Kidney (tissue), 14 donors: ENCODE data around the gene LRRC51. TPM values are rescaled to one million over a fixed set of nuclear protein-coding genes. Genes with fewer than 3 reads are reported as not detected.

ENCODE experiments used
- DNase-seq, 5 donors: peaks; one replicate each; pipeline ENCODE4 v3.0.0-alpha.2; 2013 to 2020
- FAIRE-seq: peaks from 2 replicates; lab custom pipeline; 2012; peaks lifted over from hg19 to GRCh38; lab: Jason Lieb, UNC
- H3K27ac ChIP-seq, 2 donors: one replicate each; pipeline ENCODE4 v1.7.0; 2013; ENCODE audit warnings: low read depth in 2 of 2, low read length in 2 of 2, inconsistent platforms in 1 of 2
- H3K27me3 ChIP-seq: one replicate; pipeline ENCODE4 v1.7.1; 2013; ENCODE audit warnings: low read length, inconsistent platforms; ENCODE audit not compliant: control insufficient read depth, insufficient read depth
- H3K36me3 ChIP-seq, 3 donors: one replicate each; pipeline versions ENCODE4 v1.7.0 to v1.7.1; 2013; ENCODE audit warnings: low read length in 3 of 3, control low read depth in 1 of 3, inconsistent platforms in 1 of 3; ENCODE audit not compliant: insufficient read depth in 3 of 3, control insufficient read depth in 2 of 3
- H3K4me1 ChIP-seq, 3 donors: one replicate each; pipeline versions ENCODE4 v1.7.0 to v1.7.1; 2013; ENCODE audit warnings: low read length in 3 of 3, inconsistent platforms in 1 of 3, low read depth in 1 of 3; ENCODE audit not compliant: control insufficient read depth in 2 of 3, insufficient read depth in 2 of 3
- H3K4me3 ChIP-seq, 3 donors: one replicate each; pipeline versions ENCODE4 v1.7.0 to v1.8.1; 2013; ENCODE audit warnings: low read length in 3 of 3, control low read depth in 1 of 3, inconsistent platforms in 1 of 3
- H3K9ac ChIP-seq, 3 donors: one replicate each; pipeline versions ENCODE4 v1.7.0 to v1.7.1; 2013; ENCODE audit warnings: low read length in 3 of 3, control low read depth in 1 of 3, inconsistent platforms in 1 of 3
- H3K9me3 ChIP-seq, 3 donors: one replicate each; pipeline versions ENCODE4 v1.7.0 to v1.7.1; 2013; ENCODE audit warnings: low read length in 3 of 3, control low read depth in 1 of 3, inconsistent platforms in 1 of 3; ENCODE audit not compliant: control insufficient read depth in 2 of 3, insufficient read depth in 1 of 3
- intact Hi-C: fragments of 100-400 bp; cut with DNase I; formaldehyde crosslinking; loops from one replicate; pipeline ENCODE4 v1.11.1; 2022
- polyA plus RNA-seq: library from polyadenylated mRNA; stranded (reverse); fragments of 350-450 nt; fragmentation: Illumina TruSeq; extraction: RNeasy Lipid Tissue Mini Kit (QIAGEN cat#74804); gene quantifications from one replicate; pipeline ENCODE4 v1.2.3, GENCODE V29; 2014; ENCODE audit warnings: low read depth, low replicate concordance; ENCODE audit not compliant: insufficient read depth
- total RNA-seq: library from RNA; stranded (reverse); fragmentation: NEBNext Ultra II Directional; extraction: Animal tissue kit (Norgen Biotek cat#: 25700); gene quantifications from one replicate; pipeline ENCODE4 v1.2.1, GENCODE V29; 2021
- TF ChIP-seq, protein P1 (sequence below): IDR thresholded peaks from 3 replicates; pipeline ENCODE4 v1.5.1; 2012; ENCODE audit warnings: mild to moderate bottlenecking, moderate library complexity, borderline replicate concordance; ENCODE audit not compliant: insufficient read depth; ENCODE audit errors: extremely low read depth
- donor health status: control.
- donor health status: control.
- donor health status: control.
- donor health status: control.
- donor health status: control.
- donor health status: DM: yes; HTN: yes; CAD: no.
- donor health status: Normal renal cell carcinoma (clear cell type).

LRRC51 gene
- total and polyA plus RNA-seq, 2 donors from 2014 or later, result 23.3 to 28.9 TPM

DNA sequence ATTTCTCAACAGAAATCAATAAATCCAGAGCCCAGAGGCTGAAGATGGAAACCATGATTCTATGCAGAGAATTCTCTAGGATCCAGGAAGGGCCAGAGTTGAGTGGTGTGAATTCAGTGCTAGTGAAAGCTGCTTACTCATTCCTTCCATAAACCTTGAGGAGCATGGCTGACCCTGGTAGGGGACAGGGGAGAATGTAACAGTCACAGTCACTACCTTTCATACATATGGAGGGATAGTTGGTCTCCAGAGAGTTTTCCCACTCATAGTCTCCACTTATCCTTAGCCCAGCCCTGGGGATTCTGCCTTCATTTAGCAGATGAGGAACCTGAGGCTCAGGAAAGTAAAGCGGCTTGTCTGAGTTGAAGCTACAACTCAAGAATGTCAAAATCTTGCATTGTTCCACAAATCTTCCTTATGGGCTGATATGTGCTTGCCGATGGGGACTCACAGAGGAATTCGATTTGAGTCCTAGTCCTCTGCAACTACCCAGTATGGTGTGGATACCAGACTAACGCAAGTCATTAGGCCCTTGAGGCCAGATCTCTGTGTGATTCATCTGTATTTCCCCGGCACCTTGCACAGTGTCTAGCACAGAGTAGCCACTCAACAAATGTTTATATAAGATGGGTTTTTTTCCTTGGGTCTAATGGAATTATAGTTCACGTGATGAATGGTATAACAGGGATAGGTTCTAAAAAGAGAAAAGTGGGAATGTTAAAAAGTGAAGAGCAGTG, 35.5 kb downstream of the LRRC51 start:
- TF ChIP-seq, protein P1, sequence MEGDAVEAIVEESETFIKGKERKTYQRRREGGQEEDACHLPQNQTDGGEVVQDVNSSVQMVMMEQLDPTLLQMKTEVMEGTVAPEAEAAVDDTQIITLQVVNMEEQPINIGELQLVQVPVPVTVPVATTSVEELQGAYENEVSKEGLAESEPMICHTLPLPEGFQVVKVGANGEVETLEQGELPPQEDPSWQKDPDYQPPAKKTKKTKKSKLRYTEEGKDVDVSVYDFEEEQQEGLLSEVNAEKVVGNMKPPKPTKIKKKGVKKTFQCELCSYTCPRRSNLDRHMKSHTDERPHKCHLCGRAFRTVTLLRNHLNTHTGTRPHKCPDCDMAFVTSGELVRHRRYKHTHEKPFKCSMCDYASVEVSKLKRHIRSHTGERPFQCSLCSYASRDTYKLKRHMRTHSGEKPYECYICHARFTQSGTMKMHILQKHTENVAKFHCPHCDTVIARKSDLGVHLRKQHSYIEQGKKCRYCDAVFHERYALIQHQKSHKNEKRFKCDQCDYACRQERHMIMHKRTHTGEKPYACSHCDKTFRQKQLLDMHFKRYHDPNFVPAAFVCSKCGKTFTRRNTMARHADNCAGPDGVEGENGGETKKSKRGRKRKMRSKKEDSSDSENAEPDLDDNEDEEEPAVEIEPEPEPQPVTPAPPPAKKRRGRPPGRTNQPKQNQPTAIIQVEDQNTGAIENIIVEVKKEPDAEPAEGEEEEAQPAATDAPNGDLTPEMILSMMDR, result no peak
- Histone ChIP-seq H3K9ac (no peak overlapping the region), H3K4me1 (peaks cover 3 to 11% (median 5%) of the 10 kb centered on the region in 3 donors), H3K27me3 (no peaks in the 10 kb centered on the region), H3K27ac (no peak overlapping the region), H3K4me3 (no peak overlapping the region), H3K36me3 (no peaks in the 10 kb centered on the region), H3K9me3 (no peaks in the 10 kb centered on the region)
- no peak for FAIRE-seq
- intact Hi-C loops, result no loop called here
- DNase-seq, result no peak

DNA sequence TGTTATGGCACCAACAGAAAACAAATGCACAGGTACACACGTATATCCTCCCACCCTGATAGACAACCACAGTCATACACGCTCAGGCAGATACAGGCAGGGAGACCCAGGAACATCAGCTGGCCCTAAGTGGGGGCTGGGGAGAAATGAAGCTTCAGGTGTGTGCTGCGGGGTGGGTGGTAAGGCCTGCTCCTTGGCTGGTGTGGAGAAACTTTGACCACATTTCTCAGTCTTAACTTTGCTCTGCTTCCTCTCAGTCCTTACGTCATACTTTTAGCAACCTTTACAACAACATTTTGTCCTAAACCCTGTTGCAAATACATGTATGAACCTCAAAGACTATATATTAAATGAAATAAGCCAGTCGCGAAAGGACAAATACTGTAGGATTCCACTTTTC, 38.5 kb downstream of the LRRC51 start:
- intact Hi-C loops, result no loop called here
- peak overlapping the region in 1 of 3 donors; percentile 3 for H3K9ac ChIP-seq
- FAIRE-seq (no peak), DNase-seq (peak in 2 of 5 donors; percentile 4 to 11)
- no peak overlapping the region for H3K27ac ChIP-seq
- H3K36me3 ChIP-seq, result no peaks in the 10 kb centered on the region
- TF ChIP-seq, protein P1, result no peak
- H3K4me1 ChIP-seq, result peaks cover 0 to 10% (median 4%) of the 10 kb centered on the region in 3 donors
- H3K4me3 ChIP-seq, result no peak overlapping the region
- no peaks in the 10 kb centered on the region for H3K9me3 ChIP-seq
- H3K27me3 ChIP-seq, result no peaks in the 10 kb centered on the region

- H3K36me3 ChIP-seq, result no peaks in the 10 kb centered on the region
- TF ChIP-seq, protein P1, result no peak
- FAIRE-seq (no peak), DNase-seq (no peak)
- H3K4me1 ChIP-seq, result peaks cover 0 to 11% (median 8%) of the 10 kb centered on the region in 3 donors
- no peak overlapping the region for H3K9ac ChIP-seq
- H3K27me3 ChIP-seq, result no peaks in the 10 kb centered on the region
- H3K4me3 ChIP-seq, result no peak overlapping the region
- H3K27ac ChIP-seq, result no peak overlapping the region
- no peaks in the 10 kb centered on the region for H3K9me3 ChIP-seq
- intact Hi-C loops, result no loop called here
Observed at GRCh38 chr11:72120930-72121329, 40.3 kb downstream of the LRRC51 start.

GRCh38 chr11:72122607-72123006, 42.0 kb downstream of the LRRC51 start:
- intact Hi-C loops, result no loop called here
- Histone ChIP-seq H3K27me3 (no peaks in the 10 kb centered on the region), H3K4me1 (peaks cover 0 to 11% (median 8%) of the 10 kb centered on the region in 3 donors), H3K9me3 (no peaks in the 10 kb centered on the region), H3K4me3 (no peak overlapping the region), H3K9ac (no peak overlapping the region), H3K36me3 (no peaks in the 10 kb centered on the region), H3K27ac (no peak overlapping the region)
- TF ChIP-seq, protein P1, result no peak
- FAIRE-seq, result no peak
- DNase-seq, result no peak
